Measurements from ENCODE around the gene LRMDA.

Gene LRMDA

DNA sequence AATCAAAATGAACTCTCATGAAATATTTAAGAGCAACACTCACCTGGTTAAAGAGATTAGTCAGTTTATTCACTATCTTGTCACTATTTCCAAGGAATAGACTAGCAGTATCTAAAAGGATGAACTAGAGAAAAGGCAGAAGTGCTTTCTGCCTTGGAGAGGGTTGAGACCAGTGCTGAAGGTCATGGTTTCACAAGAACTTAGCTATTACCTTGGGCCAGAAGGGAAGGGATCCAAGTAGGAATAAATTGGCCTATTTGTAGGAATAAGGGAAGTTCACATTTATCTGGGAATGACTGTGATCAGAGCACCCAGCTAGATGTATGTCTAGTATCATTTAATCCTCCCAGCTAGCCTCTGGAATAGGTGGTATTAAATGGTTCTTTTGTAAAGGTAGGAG, 347.2 kb downstream of the LRMDA start:
- DNase-seq (ENCODE audit: low read depth) = no peak
- no peak overlapping the region for H3K4me3 ChIP-seq (ENCODE audit: low read depth, low read length)
- TF ChIP-seq, protein P1, sequence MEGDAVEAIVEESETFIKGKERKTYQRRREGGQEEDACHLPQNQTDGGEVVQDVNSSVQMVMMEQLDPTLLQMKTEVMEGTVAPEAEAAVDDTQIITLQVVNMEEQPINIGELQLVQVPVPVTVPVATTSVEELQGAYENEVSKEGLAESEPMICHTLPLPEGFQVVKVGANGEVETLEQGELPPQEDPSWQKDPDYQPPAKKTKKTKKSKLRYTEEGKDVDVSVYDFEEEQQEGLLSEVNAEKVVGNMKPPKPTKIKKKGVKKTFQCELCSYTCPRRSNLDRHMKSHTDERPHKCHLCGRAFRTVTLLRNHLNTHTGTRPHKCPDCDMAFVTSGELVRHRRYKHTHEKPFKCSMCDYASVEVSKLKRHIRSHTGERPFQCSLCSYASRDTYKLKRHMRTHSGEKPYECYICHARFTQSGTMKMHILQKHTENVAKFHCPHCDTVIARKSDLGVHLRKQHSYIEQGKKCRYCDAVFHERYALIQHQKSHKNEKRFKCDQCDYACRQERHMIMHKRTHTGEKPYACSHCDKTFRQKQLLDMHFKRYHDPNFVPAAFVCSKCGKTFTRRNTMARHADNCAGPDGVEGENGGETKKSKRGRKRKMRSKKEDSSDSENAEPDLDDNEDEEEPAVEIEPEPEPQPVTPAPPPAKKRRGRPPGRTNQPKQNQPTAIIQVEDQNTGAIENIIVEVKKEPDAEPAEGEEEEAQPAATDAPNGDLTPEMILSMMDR (conservative IDR thresholded peaks at IDR 0.05; ENCODE audit: low read depth, low read length) = no peak

DNA sequence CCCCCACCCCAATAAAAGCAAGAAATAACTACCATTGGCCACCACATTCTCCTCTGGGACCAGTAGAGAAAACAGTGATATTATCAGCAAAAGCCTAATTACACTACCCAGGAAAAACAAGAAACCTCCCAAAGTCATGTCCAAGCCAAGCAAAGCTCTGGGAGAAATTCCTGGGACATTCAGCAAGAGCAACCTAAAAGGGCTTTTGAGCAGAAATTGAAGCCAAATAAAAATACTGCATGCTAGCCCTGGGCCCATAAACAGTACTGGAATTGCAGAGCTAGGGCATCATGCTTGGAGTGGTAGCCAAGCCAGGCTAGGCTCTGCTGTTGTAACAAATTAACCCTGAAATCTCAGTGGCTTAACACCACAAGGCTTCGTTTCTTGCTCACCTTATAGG, 347.9 kb downstream of the LRMDA start:
- no peak overlapping the region for H3K4me3 ChIP-seq (ENCODE audit: low read depth, low read length)
- TF ChIP-seq, protein P1 (conservative IDR thresholded peaks at IDR 0.05; ENCODE audit: low read depth, low read length) = no peak
- DNase-seq (ENCODE audit: low read depth) = no peak

DNA sequence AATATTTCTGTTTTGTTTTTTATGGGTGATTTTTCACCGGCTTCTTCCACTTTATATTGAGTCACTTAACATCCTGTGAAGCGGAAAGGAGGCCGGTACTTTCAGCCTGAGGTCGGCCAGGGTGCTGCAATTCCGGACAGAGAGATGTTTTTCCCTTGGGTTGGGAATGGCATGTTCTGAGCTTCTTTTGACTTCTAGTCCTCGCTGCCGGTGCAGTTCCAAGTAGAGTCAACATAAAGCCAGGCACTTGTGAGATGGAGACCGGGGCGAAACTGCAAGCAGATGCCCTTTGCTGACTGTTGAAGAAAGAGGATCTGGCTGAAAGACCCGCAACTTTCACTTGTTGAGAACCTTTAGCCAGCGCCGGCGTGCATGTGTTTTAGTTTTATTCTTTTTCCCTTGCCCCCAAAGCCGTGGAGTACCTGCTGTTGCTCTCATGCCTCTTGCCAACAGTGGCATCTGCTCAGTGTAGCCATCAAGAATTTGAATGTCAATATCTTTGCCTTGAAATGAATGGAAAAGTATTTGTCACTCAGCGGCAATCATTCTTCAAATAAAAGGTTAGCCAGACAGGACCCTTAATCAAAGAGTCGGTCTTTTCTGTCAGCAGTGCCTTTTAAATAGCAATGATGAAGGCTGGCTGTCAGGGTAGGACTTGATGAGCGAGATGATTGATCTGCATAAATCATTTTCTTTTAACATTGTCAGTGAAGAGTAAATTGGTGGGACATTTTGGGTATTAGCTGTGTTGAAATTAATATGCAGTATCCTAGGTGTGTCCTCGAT, 351.2 kb downstream of the LRMDA start:
- TF ChIP-seq, protein P1 (conservative IDR thresholded peaks at IDR 0.05; ENCODE audit: low read depth, low read length) = no peak
- peak; percentile 40 for DNase-seq (ENCODE audit: low read depth)
- H3K4me3 ChIP-seq (ENCODE audit: low read depth, low read length) = no peak overlapping the region

DNA sequence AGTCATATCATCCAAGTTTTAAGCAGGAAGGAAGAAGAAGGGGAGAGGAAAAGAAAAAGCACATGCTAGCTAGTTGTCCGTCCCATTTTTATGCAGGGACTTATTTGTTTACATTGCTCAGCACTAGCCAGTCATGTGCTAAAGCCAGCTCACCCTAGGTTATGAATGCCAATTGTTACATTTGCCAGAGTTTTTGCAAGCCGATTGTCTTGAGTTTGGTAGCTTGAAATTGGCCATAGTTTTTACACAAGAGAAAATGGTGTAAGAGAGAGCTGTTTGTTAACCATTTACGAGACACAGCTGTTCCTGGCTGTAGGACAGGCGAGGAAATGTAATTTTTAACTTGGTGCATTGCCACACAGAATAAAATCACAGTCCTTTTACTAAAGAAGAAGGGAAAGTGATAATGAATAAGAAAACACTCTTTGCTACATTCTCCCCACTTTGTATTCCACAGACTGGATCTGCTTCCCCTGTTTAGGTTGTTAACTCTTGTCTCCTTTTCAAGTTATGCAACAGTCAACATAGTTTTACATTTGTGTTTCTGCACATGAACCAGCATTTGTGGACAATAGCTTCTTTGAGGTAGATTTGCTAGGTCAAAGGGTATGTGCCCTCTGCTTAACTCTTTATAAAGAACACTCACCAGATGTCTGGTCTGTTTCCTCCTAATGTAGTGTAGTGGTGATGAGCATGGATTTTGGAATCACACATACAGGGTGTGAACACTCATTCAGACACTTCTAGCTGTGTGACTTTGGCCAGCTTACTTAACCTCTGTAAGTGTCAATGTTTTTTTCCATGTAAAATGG, 357.2 kb downstream of the LRMDA start:
- no peak overlapping the region for H3K4me3 ChIP-seq (ENCODE audit: low read depth, low read length)
- DNase-seq (ENCODE audit: low read depth) = peak; percentile 36
- TF ChIP-seq, protein P1 (conservative IDR thresholded peaks at IDR 0.05; ENCODE audit: low read depth, low read length) = no peak

DNA sequence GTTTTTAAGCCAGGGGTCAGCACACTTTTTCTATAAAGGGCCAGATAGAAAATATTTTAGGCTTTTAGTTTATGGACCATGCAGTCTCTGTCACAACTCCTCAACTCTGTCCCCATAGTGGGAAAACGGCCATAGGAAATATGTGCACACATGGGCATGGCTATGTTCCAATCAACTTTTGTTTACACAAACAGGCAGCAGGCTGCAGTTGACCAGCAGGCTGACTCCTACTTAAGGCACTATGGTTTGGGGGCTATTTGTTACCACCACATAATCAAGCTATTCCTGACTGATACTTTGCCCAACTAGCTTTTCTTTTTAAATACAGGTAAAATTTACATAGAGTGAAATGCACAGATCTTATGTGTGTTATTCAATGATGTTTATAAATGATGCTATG, 362.4 kb downstream of the LRMDA start:
- no peak overlapping the region for H3K4me3 ChIP-seq (ENCODE audit: low read depth, low read length)
- DNase-seq (ENCODE audit: low read depth) = no peak
- TF ChIP-seq, protein P1 (conservative IDR thresholded peaks at IDR 0.05; ENCODE audit: low read depth, low read length) = no peak

DNA sequence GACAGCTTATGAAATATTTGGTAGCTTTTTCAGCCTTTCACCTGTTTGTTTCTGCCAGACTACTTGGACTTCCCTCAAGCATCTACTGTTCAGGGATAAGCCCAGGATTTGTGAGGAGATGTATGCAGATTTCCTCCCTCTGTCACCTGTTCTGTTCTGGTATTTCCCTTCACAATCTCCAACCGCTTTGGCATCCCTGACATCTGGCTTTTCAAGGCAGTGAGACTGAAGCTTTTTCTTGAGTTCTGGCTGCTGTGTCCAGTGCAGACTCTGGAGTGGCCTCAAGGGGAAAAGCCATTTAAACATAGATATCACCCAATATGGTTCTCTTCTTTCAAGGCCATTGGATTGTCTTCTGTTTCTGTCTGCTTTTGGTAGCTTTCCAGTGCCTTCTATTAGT, 369.7 kb downstream of the LRMDA start:
- H3K4me3 ChIP-seq (ENCODE audit: low read depth, low read length) = no peak overlapping the region
- TF ChIP-seq, protein P1 (conservative IDR thresholded peaks at IDR 0.05; ENCODE audit: low read depth, low read length) = no peak
- no peak for DNase-seq (ENCODE audit: low read depth)
